CD4-positive, alpha-beta T cell (primary cell): Measurements from ENCODE around the gene EYA2. TPM values are rescaled to one million over a fixed set of nuclear protein-coding genes. Genes with fewer than 3 reads are reported as not detected.

Experiments used
- ATAC-seq: fragments of 200-7000 bp; cut with Tn5 transposase; one replicate; pipeline ENCODE4 v1.10.0; 2022; ENCODE audit warnings: mild to moderate bottlenecking; ENCODE audit not compliant: poor library complexity
- CTCF ChIA-PET: fragments of 350-600 bp; sonication (Branson Sonifier 250); formaldehyde crosslinking; loops from one replicate; lab custom pipeline; 2021; ENCODE audit warnings: antibody characterized with exemption, inconsistent platforms; lab: Charles Lee
- POLR2A ChIA-PET: fragments of 350-600 bp; sonication (Branson Sonifier 250); formaldehyde crosslinking; loops from one replicate; lab custom pipeline; 2021; ENCODE audit warnings: antibody characterized with exemption, inconsistent platforms; lab: Charles Lee
- DNase-seq, 14 experiments: peaks; one replicate each; pipeline ENCODE4 v3.0.0-alpha.2; 2013 to 2020; ENCODE audit warnings: mixed read lengths in 2 of 14
- H3K27ac ChIP-seq, 2 donors: one replicate each; pipeline versions ENCODE4 v1.5.1 to v1.7.0; 2013; ENCODE audit warnings: low read length in 2 of 2, low read depth in 1 of 2, mild to moderate bottlenecking in 1 of 2
- H3K27me3 ChIP-seq, 2 experiments: 1 replicate in 1 of 2; 2 replicates in 1 of 2; pipeline versions ENCODE4 v1.6.1 to v1.7.0; 2013; ENCODE audit warnings: low read length in 2 of 2, control low read depth in 1 of 2, mild to moderate bottlenecking in 1 of 2, moderate library complexity in 1 of 2; ENCODE audit not compliant: insufficient read depth in 2 of 2, control insufficient read depth in 1 of 2
- H3K36me3 ChIP-seq: one replicate; pipeline ENCODE4 v1.6.1; 2013; ENCODE audit warnings: low read length, control low read depth; ENCODE audit not compliant: insufficient read depth
- H3K4me1 ChIP-seq: one replicate; pipeline ENCODE4 v1.6.1; 2013; ENCODE audit warnings: low read length, control low read depth; ENCODE audit not compliant: insufficient read depth
- H3K4me3 ChIP-seq: one replicate; pipeline ENCODE4 v1.5.1; 2013; ENCODE audit warnings: mild to moderate bottlenecking, low read length, moderate library complexity
- H3K9me3 ChIP-seq, 2 experiments: 1 replicate in 1 of 2; 2 replicates in 1 of 2; pipeline versions ENCODE4 v1.6.1 to v1.7.0; 2013; ENCODE audit warnings: low read length in 2 of 2, mild to moderate bottlenecking in 2 of 2, control low read depth in 1 of 2, moderate library complexity in 1 of 2; ENCODE audit not compliant: control insufficient read depth in 1 of 2, insufficient read depth in 1 of 2
- H3K27ac Mint-ChIP-seq: one replicate; pipeline ENCODE4 v1.8.0; 2020; ENCODE audit warnings: mixed read lengths
- H3K27me3 Mint-ChIP-seq: one replicate; pipeline ENCODE4 v1.8.0; 2021; ENCODE audit warnings: mixed read lengths
- H3K36me3 Mint-ChIP-seq: one replicate; pipeline ENCODE4 v1.8.0; 2021; ENCODE audit warnings: low read depth, mixed read lengths
- H3K4me1 Mint-ChIP-seq: one replicate; pipeline ENCODE4 v1.8.0; 2021; ENCODE audit warnings: low read depth, mixed read lengths
- H3K4me3 Mint-ChIP-seq: one replicate; pipeline ENCODE4 v1.8.0; 2020; ENCODE audit warnings: mild to moderate bottlenecking, mixed read lengths
- H3K9me3 Mint-ChIP-seq: one replicate; pipeline ENCODE4 v1.8.0; 2020; ENCODE audit warnings: mixed read lengths
- intact Hi-C, 2 experiments: fragments of 100-400 bp; cut with DNase I in 1 of 2; cut with micrococcal nuclease in 1 of 2; formaldehyde crosslinking; loops; one replicate each; pipeline versions ENCODE4 v1.15.1 to v1.9.0; 2023 to 2025; cut with DNase I, micrococcal nuclease
- total RNA-seq, 174 experiments: library from RNA in 2 of 174; stranded (reverse) in 2 of 174; gene quantifications; one replicate each; pipeline ENCODE4 v1.2.3 and lab custom pipeline; 2021 to 2026
- TF ChIP-seq, protein P1 (sequence below): fragments of 200-600 bp; IDR thresholded peaks from one replicate; pipeline ENCODE4 v1.8.0; 2022; ENCODE audit warnings: antibody characterized with exemption, mild to moderate bottlenecking

The EYA2 gene
- total RNA-seq, 2 experiments from 2014 or later: not detected

DNA sequence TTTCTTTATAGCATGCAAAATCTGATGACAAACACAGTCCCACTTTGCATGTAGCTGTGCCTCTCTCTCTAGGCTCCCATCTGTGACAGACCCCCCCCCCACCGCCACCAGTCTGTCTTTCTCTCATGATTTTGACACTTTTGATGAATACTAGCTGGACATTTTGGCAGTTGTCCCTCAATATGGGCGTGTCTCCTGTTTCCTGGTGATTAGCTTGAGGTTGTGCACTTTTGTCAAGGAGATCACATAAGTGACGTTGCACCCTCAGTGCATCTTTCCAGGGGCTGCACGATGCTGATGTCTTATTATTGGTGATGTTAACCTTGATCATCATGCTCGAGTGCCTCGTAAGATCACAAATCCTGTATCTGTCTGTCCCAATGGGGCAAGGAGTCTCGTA is 155.1 kb downstream of the EYA2 start:
- Mint-ChIP-seq H3K36me3 (no peaks in the 10 kb centered on the region), H3K4me3 (no peak overlapping the region), H3K27ac (no peak overlapping the region), H3K27me3 (peaks cover 11% of the 10 kb centered on the region), H3K9me3 (peaks cover 5% of the 10 kb centered on the region), H3K4me1 (no peaks in the 10 kb centered on the region)
- TF ChIP-seq, protein P1, sequence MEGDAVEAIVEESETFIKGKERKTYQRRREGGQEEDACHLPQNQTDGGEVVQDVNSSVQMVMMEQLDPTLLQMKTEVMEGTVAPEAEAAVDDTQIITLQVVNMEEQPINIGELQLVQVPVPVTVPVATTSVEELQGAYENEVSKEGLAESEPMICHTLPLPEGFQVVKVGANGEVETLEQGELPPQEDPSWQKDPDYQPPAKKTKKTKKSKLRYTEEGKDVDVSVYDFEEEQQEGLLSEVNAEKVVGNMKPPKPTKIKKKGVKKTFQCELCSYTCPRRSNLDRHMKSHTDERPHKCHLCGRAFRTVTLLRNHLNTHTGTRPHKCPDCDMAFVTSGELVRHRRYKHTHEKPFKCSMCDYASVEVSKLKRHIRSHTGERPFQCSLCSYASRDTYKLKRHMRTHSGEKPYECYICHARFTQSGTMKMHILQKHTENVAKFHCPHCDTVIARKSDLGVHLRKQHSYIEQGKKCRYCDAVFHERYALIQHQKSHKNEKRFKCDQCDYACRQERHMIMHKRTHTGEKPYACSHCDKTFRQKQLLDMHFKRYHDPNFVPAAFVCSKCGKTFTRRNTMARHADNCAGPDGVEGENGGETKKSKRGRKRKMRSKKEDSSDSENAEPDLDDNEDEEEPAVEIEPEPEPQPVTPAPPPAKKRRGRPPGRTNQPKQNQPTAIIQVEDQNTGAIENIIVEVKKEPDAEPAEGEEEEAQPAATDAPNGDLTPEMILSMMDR: no peak
- no peaks in the 10 kb centered on the region for H3K4me1 ChIP-seq
- H3K9me3 ChIP-seq: peaks cover 6 to 10% of the 10 kb centered on the region in 2 experiments
- intact Hi-C loops: no loop called here
- POLR2A ChIA-PET: no interaction called here
- peaks cover 0 to 2% of the 10 kb centered on the region in 2 experiments for H3K27me3 ChIP-seq
- CTCF ChIA-PET: no interaction called here
- no peak overlapping the region for H3K27ac ChIP-seq
- no peaks in the 10 kb centered on the region for H3K36me3 ChIP-seq
- H3K4me3 ChIP-seq: no peak overlapping the region
- no peak for DNase-seq
- ATAC-seq: no peak

DNA sequence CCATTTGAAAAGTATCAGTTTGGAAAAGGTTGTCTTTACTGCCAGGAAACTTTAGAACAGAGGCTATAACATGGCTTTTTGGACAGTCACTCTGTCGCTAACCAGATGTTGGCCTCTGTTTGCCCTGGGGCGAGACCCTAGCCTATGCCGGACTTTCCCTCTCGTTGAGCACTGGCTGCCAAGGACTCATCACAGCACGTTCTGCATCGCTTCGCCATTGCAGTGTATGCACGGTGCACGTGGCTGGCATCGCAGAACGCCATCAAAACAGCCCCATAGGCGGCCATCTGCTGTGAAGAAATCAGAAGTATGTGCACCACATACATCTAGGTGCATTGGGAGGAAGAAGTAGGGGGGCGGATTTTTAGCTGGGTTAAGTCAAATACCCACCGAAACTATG is 156.4 kb downstream of the EYA2 start:
- H3K4me3 ChIP-seq: no peak overlapping the region
- no peak overlapping the region for H3K27ac ChIP-seq
- TF ChIP-seq, protein P1: no peak
- ATAC-seq (no peak), DNase-seq (no peak)
- H3K27ac Mint-ChIP-seq: no peak overlapping the region
- intact Hi-C loops: no loop called here
- H3K4me3 Mint-ChIP-seq: no peak overlapping the region
- H3K36me3 ChIP-seq: no peaks in the 10 kb centered on the region
- peaks cover 23% of the 10 kb centered on the region for H3K27me3 Mint-ChIP-seq
- no peaks in the 10 kb centered on the region for H3K4me1 Mint-ChIP-seq
- H3K9me3 ChIP-seq: peaks cover 5 to 10% of the 10 kb centered on the region in 2 experiments
- no peaks in the 10 kb centered on the region for H3K9me3 Mint-ChIP-seq
- H3K36me3 Mint-ChIP-seq: no peaks in the 10 kb centered on the region
- H3K4me1 ChIP-seq: no peaks in the 10 kb centered on the region
- peaks cover 0 to 2% of the 10 kb centered on the region in 2 experiments for H3K27me3 ChIP-seq
- CTCF ChIA-PET: no interaction called here
- POLR2A ChIA-PET: no interaction called here

DNA sequence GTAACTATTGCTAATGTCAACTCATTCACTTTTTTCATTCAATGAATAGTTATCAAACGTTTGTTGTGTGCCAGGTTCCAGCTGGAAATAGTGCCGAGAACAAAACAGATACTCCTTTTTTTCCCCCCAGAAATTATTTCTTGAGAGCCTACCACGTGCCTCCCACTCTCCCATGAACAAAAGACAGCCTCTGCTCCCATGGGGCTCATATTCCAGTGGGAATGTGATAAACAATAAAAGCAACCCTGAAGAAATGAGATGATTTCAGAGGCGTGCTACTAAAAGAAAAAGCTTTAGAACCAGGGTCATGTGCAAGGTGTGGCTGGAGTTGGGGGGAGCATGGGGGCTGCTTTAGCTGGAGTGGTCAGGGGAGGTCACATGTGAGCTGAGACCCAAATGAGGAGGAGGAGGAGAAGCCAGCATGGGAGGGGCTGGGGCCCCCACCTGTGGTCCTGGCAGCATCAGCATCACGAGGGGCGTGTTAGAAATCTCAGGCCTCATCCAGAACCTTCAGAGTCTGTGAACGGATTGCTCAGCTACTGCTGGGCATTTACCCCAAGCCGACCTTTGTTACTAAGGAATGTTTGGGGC is 157.4 kb downstream of the EYA2 start:
- CTCF ChIA-PET: no interaction called here
- H3K36me3 Mint-ChIP-seq: no peaks in the 10 kb centered on the region
- intact Hi-C loops: no loop called here
- no peak overlapping the region for H3K4me3 Mint-ChIP-seq
- no peaks in the 10 kb centered on the region for H3K9me3 Mint-ChIP-seq
- Histone ChIP-seq H3K4me3 (no peak overlapping the region), H3K27me3 (peaks cover 0 to 2% of the 10 kb centered on the region in 2 experiments), H3K4me1 (no peaks in the 10 kb centered on the region), H3K27ac (no peak overlapping the region), H3K36me3 (no peaks in the 10 kb centered on the region), H3K9me3 (peaks cover 0 to 10% of the 10 kb centered on the region in 2 experiments)
- no peak for ATAC-seq
- DNase-seq: no peak
- TF ChIP-seq, protein P1: no peak
- POLR2A ChIA-PET: no interaction called here
- no peak overlapping the region for H3K27ac Mint-ChIP-seq
- H3K27me3 Mint-ChIP-seq: peaks cover 23% of the 10 kb centered on the region
- H3K4me1 Mint-ChIP-seq: no peaks in the 10 kb centered on the region
